Measurements from ENCODE around the gene WNT7B.

GRCh38 chr22:45997777-45998637 is 21.0 kb upstream of the WNT7B start:
- TF ChIP-seq POLR2AphosphoS5 (IDR thresholded peaks at IDR 0.05; ENCODE audit: borderline replicate concordance, low read depth, low read length) (no peak), EZH2 (IDR thresholded peaks at IDR 0.05) (no peak), FOXP2 (optimal IDR thresholded peaks at IDR 0.05; ENCODE audit: control extremely low read depth, extremely low read length, insufficient read depth) (no peak)
